ENCODE results near the gene FBXW8. TPM values are rescaled to one million over a fixed set of nuclear protein-coding genes. Genes with fewer than 3 reads are reported as not detected.

The FBXW8 gene
- polyA plus RNA-seq, 2 of the 4 experiments (the other 2 are of a cell fraction) = 9.8 to 15.7 TPM

- TF ChIP-seq REST (IDR thresholded peaks at IDR 0.05) (no peak), HOXB5 (CRISPR knock-in tag; IDR thresholded peaks at IDR 0.05) (no peak)
Observed at GRCh38 chr12:117071009-117071408, 160.3 kb downstream of the FBXW8 start (continued).

DNA sequence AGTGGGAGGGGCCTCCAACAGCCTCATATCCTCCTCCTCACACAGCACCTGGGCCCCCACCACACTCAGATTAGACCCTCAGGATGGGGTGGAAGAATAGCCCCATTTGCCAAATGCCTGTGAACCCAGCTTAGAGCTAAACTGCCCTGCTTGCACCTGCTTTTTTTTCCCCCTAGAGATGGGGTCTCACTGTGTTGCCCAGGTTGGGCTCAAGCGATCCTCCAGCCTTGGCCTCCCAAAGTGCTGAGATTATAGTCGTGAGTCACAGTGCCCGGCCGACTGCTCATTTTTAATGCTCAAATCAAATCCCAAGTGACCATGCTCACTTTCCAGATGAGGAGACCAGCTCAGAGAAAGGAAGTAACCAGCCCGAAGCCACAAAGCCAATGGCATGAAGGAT lies 161.4 kb downstream of the FBXW8 start:
- no peaks in the 10 kb centered on the region for H3K9me3 ChIP-seq
- POLR2A ChIA-PET = no interaction called here
- 91% methylated on average over 5 of the region's 5 CpGs for WGBS (ENCODE audit: missing lambda C conversion rate)
- no peak overlapping the region for H3K27ac ChIP-seq
- FAIRE-seq (no peak), ATAC-seq (no peak), DNase-seq (ENCODE audit: low read depth in 1 of 2, low spot score in 1 of 2) (no peak)
- no peaks in the 10 kb centered on the region for H3K4me1 ChIP-seq
- TF ChIP-seq BHLHE40 (IDR thresholded peaks at IDR 0.05; ENCODE audit: low read depth, low read length) (no peak), CEBPB (IDR thresholded peaks at IDR 0.05) (no peak), EHF (CRISPR knock-in tag; IDR thresholded peaks at IDR 0.05) (no peak), RCOR1 (IDR thresholded peaks at IDR 0.05; ENCODE audit: low read depth, low read length) (no peak), HEYL (CRISPR knock-in tag; IDR thresholded peaks at IDR 0.05) (no peak), CHD2 (IDR thresholded peaks at IDR 0.05; ENCODE audit: low read length, partially characterized antibody) (no peak), NFE2L2 (conservative IDR thresholded peaks at IDR 0.05; ENCODE audit: low read length) (no peak), TP53 (CRISPR knock-in tag; IDR thresholded peaks at IDR 0.05) (no peak), JUN (IDR thresholded peaks at IDR 0.05) (no peak), MAFK (IDR thresholded peaks at IDR 0.05; ENCODE audit: partially characterized antibody) (no peak)
- CTCF ChIA-PET = interaction anchor here (0.8 to 1.4 kb wide), 4 partner anchors 15 to 79 kb away, joined by 3 to 4 read pairs (median 3); no protein-coding TSS in a partner anchor
- no peak overlapping the region for H3K4me2 ChIP-seq
- no peak overlapping the region for H3K4me3 ChIP-seq

DNA sequence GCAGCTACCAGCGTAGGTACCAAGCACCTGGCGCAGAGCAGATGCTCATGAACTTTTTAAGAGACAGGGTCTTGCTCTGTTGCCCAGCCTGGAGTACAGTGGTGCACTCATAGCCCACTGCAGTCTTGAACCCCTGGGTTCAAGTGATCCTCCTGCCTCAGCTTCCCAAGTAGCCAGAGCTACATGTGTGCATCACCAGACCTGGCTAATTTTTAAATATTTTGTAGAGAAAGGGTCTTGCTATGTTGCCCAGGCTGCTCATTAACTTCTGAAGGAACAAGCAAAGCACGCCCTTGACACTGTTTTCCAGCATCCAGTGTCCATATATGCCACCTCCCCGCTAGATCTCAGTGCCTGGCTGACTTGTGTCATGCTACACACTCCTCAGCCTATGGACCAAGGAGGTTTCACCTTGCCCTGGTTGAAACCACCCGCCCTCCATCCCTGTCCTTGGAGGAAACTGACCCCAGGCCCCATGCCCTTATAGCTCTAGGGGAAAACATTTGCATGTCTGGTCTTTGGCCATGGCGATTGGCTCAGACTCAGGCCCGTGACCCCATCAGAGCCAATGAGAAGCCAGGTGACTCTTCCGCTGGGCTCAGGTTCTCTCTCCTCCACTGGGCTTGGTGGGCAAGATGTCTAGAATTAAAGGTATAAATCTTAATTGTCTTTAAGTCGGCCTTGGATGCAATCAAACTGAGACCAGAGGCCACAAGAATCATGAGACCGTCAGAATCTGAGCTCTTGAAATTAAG lies 162.2 kb downstream of the FBXW8 start:
- Histone ChIP-seq H3K4me3 (no peak overlapping the region), H3K4me2 (no peak overlapping the region), H3K4me1 (no peaks in the 10 kb centered on the region), H3K9me3 (no peaks in the 10 kb centered on the region), H3K27ac (no peak overlapping the region)
- WGBS (ENCODE audit: missing lambda C conversion rate) = 78% methylated on average over 10 of the region's 10 CpGs
- ChIA-PET POLR2A (no interaction called here), CTCF (interaction anchor here (0.8 to 1.2 kb wide), 4 partner anchors 9 to 25 kb away, joined by 3 read pairs; no protein-coding TSS in a partner anchor)
- no peak for ATAC-seq
- TF ChIP-seq FOSL2 (IDR thresholded peaks at IDR 0.05) (no peak), FOSL2 (CRISPR knock-in tag; IDR thresholded peaks at IDR 0.05) (no peak), CHD4 (IDR thresholded peaks at IDR 0.05; ENCODE audit: borderline replicate concordance) (no peak), EHMT2 (IDR thresholded peaks at IDR 0.05; ENCODE audit: low read depth) (no peak), FOXS1 (CRISPR knock-in tag; IDR thresholded peaks at IDR 0.05) (no peak), ZSCAN20 (CRISPR knock-in tag; IDR thresholded peaks at IDR 0.05) (no peak), MYC (IDR thresholded peaks at IDR 0.05; ENCODE audit: borderline replicate concordance, low read length) (no peak), ATOH8 (CRISPR knock-in tag; IDR thresholded peaks at IDR 0.05; ENCODE audit: low read depth) (no peak), ZC3H11A (IDR thresholded peaks at IDR 0.05) (no peak), SREBF2 (IDR thresholded peaks at IDR 0.05) (no peak), CBX8 (IDR thresholded peaks at IDR 0.05) (no peak), CBX2 (IDR thresholded peaks at IDR 0.05; ENCODE audit: borderline replicate concordance, low read depth) (no peak), TP53 (CRISPR knock-in tag; IDR thresholded peaks at IDR 0.05) (no peak), HDAC2 (IDR thresholded peaks at IDR 0.05) (no peak), GATA3 (IDR thresholded peaks at IDR 0.05; ENCODE audit: borderline replicate concordance) (no peak), JUN (IDR thresholded peaks at IDR 0.05) (no peak), RNF2 (IDR thresholded peaks at IDR 0.05; ENCODE audit: borderline replicate concordance, low read depth) (no peak), MAFK (IDR thresholded peaks at IDR 0.05; ENCODE audit: partially characterized antibody) (no peak)
- TF ChIP-seq, protein P1, sequence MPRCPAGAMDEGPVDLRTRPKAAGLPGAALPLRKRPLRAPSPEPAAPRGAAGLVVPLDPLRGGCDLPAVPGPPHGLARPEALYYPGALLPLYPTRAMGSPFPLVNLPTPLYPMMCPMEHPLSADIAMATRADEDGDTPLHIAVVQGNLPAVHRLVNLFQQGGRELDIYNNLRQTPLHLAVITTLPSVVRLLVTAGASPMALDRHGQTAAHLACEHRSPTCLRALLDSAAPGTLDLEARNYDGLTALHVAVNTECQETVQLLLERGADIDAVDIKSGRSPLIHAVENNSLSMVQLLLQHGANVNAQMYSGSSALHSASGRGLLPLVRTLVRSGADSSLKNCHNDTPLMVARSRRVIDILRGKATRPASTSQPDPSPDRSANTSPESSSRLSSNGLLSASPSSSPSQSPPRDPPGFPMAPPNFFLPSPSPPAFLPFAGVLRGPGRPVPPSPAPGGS (IDR thresholded peaks at IDR 0.05) = no peak
- TF ChIP-seq, protein P2, sequence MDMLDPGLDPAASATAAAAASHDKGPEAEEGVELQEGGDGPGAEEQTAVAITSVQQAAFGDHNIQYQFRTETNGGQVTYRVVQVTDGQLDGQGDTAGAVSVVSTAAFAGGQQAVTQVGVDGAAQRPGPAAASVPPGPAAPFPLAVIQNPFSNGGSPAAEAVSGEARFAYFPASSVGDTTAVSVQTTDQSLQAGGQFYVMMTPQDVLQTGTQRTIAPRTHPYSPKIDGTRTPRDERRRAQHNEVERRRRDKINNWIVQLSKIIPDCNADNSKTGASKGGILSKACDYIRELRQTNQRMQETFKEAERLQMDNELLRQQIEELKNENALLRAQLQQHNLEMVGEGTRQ (IDR thresholded peaks at IDR 0.05) = no peak
- no peak for FAIRE-seq
- DNase-seq (ENCODE audit: low read depth in 1 of 2, low spot score in 1 of 2) = no peak
